Measurements from ENCODE around the gene C12orf57.

Gene C12orf57

GRCh38 chr12:6965026-6965661 lies 21.3 kb downstream of the C12orf57 start:
- DNase-seq (ENCODE audit: low read depth), result no peak

GRCh38 chr12:6965714-6966113 lies 21.9 kb downstream of the C12orf57 start:
- DNase-seq (ENCODE audit: low read depth), result no peak

GRCh38 chr12:6966351-6966750 lies 22.5 kb downstream of the C12orf57 start:
- no peak for DNase-seq (ENCODE audit: low read depth)

- DNase-seq (ENCODE audit: low read depth), result no peak
Measured at GRCh38 chr12:6967651-6968100, 23.9 kb downstream of the C12orf57 start.

GRCh38 chr12:6968426-6968825 lies 24.6 kb downstream of the C12orf57 start:
- DNase-seq (ENCODE audit: low read depth), result no peak

GRCh38 chr12:6970096-6970527 lies 26.3 kb downstream of the C12orf57 start:
- DNase-seq (ENCODE audit: low read depth), result no peak

GRCh38 chr12:6974180-6974579 lies 30.4 kb downstream of the C12orf57 start:
- no peak for DNase-seq (ENCODE audit: low read depth)

- no peak for DNase-seq (ENCODE audit: low read depth)
Measured at GRCh38 chr12:6975297-6976032, 31.6 kb downstream of the C12orf57 start.

GRCh38 chr12:6977653-6978052 lies 33.8 kb downstream of the C12orf57 start:
- no peak for DNase-seq (ENCODE audit: low read depth)

GRCh38 chr12:6978188-6978587 lies 34.4 kb downstream of the C12orf57 start:
- no peak for DNase-seq (ENCODE audit: low read depth)

GRCh38 chr12:6978611-6979011 lies 34.8 kb downstream of the C12orf57 start:
- no peak for DNase-seq (ENCODE audit: low read depth)

GRCh38 chr12:6979021-6979420 lies 35.2 kb downstream of the C12orf57 start:
- no peak for DNase-seq (ENCODE audit: low read depth)

GRCh38 chr12:6979453-6979852 lies 35.6 kb downstream of the C12orf57 start:
- no peak for DNase-seq (ENCODE audit: low read depth)

- DNase-seq (ENCODE audit: low read depth), result no peak
Measured at GRCh38 chr12:6980075-6980474, 36.3 kb downstream of the C12orf57 start.

GRCh38 chr12:6980740-6981139 lies 36.9 kb downstream of the C12orf57 start:
- no peak for DNase-seq (ENCODE audit: low read depth)

- DNase-seq (ENCODE audit: low read depth), result no peak
Measured at GRCh38 chr12:6981152-6982052, 37.6 kb downstream of the C12orf57 start.

- DNase-seq (ENCODE audit: low read depth), result no peak
Measured at GRCh38 chr12:6982532-6982931, 38.7 kb downstream of the C12orf57 start.

- no peak for DNase-seq (ENCODE audit: low read depth)
Measured at GRCh38 chr12:6987956-6988553, 44.2 kb downstream of the C12orf57 start.
